C1 segment of cervical spinal cord (tissue), 14 donors: Measurements from ENCODE around the gene MT1M.
"Not testable (repeated sequence)": the region's sequence is repeated elsewhere in the genome, so short reads cannot be mapped to it uniquely, and the experiment has no call there.

Experiments used
- DNase-seq, 14 donors: peaks; one replicate each; lab custom pipeline; 2025; lab: John Stamatoyannopoulos, UW

The MT1M gene

DNA sequence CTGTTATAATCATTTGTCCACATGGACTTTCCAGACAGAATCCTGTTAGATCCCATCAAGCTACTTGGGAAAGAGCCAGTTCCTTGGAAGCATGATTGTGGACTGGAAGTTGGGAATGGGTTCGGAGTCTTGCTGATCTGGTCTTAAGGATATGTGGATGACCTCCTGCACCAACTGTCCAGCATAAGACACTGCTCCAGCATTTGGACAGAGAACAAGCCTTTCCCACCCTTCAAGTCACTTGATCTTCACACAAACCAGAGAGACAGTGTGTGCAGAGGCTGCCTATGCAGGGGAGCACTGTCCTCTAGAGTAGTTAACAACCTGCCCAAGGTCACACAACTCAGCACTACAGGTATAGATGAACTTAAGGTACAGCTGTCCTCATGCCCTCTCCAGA, 13.4 kb downstream of the MT1M start:
- DNase-seq, result no peak

DNA sequence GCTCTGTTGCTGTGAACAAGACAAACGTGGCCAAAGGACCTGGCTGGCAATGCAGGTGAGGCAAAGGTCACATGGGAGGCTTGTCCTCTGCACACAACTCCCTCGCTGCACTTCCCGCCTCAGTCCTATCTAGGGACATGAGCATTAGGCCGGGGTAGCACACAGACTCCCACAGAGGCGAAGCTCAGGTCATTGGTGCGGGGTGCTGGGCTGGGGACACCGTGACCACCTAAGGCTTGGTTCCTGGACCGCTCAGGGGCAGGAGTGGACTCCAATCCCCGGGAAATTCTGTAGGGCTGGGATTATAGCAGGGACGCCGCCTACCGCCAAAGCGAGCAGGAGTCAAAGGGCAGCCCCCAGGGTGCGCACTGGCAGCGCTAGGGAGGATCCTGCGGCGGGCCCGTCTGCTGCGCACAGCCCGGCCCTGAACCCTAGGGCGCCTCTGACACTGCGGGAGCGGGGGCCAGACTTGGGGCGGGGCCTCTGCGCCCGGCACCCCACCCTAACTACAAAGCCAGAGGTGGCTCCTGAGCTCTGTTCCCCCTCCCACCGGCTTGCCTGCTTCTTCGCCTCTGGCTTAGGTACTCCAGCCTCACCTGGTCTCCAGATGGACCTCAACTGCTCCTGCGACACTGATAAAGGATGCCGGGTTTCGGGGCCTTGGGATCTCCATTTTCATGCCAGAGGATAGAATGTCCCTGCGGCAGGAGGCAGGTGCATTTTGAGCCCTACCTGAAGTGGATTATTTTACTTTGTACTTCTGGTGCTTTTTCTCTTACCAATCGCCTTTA, 15.4 kb downstream of the MT1M start:
- DNase-seq, result no peak

DNA sequence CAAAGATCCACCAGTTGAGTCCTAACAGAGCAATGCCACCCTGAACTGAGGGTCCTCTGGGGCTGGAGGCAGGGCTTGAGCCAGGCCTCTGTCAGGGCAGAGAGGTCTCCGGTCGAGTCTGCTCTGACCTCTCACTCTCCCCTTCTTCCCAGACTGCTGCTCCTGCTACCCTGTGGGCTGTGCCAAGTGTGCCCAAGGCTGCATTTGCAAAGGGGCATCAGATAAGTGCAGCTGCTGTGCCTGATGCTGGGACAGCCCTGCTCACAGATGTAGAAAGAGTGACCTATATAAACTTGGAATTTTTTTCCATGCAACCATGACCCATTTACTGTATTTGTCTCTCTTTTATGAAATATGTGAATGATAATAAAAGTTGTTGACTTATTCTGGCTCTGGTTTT, 16.8 kb downstream of the MT1M start:
- DNase-seq, result no peak

DNA sequence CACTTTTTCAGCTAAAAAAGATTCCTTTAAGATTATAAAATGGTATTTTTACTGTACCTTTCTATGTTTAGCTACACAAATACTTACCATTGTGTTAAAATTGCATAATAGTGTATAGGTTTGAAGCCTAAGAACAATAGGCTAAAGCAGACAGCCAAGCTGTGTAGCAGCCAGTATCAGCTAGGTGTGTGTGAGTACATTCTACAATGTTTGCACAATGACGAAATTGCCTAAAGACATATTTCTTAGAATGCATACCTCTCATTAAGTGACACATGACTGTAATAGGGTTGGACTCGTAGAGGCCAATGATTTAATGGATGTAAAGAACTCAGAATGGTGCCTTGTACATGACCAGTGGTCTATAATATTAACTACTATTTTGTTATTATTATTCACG, 17.4 kb downstream of the MT1M start:
- DNase-seq, result no peak

DNA sequence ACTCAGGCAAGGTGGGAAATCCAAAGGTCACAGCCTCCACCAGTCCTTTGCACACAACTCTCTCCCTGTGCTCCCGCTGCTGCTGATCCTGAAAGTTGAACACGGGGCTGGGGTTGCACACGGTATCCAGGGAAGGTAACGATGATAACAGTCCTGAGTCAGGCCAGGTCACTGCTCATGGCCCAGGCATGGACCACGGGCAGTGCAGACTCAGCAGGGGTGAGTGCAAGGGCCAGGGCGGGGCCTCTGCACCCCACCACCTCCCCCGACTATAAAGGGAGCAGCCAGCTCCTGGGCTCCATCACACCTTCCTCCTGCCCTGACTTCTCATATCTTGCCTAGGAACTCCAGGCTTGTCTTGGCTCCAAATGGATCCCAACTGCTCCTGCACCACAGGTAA, 19.1 kb downstream of the MT1M start, which contains the start of gene MT1B:
MT1B (plus strand) TSS at position 301 of the 400 bp plus-strand sequence; CDS start at position 369, 68 bp downstream.
- no peak for DNase-seq

DNA sequence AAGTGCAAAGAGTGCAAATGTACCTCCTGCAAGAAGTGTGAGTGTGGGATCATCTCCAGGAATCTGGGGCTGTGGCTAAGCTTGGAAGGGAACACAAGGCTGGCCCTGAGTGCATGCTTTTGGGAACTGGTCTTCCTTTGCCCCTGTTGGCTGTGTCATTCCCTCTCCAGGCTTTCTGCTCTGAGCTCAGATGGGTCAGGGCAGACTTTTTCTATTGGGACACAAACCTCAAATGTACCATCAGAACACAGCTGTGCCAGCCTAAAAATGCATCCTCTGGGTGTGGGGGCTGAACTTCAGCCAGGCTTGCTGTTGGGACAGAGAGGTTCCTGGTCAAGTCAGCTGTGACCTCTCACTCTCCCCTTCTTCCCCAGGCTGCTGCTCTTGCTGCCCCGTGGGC, 20.1 kb downstream of the MT1M start:
- DNase-seq, result no peak

DNA sequence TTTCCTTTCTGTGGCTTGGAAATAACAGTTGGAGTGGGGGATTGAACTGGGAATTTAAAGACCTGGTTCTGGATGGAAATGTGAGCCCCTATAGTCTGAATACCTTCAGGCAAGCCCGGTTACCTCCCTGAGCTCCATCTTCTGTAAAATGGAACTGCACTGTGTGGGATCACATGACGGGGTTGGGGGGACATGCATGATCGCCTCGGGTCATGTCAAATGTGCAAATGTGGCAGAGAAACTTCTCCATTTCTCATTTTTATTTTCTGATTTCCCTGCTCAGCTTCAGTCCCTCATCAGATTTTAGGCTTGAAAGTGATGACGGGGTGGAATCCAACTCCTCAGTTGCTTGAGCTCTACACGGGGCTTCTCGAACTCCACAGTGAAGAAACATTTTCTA, 20.8 kb downstream of the MT1M start:
- DNase-seq, result no peak

DNA sequence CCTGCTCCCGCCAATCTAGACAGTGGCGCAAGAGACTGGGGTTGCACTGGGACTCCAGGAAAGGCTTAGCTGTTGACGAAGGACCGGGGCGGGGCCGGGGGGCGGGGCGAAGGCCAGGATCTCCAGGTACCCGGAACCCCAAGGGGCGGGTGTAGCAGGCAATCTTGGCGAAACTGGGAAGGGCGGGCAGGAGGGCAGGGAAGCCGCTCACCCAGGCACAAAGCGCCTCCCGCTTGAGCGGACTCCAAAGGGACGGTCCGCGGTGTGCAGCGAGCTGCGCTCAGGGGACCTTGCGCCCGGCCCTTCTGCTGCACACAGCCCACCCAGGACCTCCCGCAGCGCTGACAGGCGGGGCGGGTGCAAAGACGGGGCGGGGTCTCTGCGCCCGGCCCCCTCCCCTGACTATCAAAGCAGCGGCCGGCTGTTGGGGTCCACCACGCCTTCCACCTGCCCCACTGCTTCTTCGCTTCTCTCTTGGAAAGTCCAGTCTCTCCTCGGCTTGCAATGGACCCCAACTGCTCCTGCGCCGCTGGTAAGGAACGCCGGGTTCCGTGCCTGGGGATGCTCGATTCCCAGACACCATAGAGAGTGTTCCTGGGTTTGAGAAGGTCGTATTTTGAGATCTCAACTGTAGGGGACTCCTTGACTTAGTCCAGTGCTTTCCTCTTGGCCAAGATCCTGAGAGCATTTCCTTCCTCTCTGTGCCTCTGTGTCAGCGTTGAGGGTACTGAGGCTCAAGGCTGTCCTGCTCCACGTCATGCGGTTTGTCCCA, 25.3 kb downstream of the MT1M start, which contains the start of gene MT1F:
MT1F (plus strand) TSS at position 405 of the 772 bp plus-strand sequence; CDS start at position 505, 100 bp downstream.
- DNase-seq, result peak in 10 of 14 donors; percentile 15 to 90 (median 36)

DNA sequence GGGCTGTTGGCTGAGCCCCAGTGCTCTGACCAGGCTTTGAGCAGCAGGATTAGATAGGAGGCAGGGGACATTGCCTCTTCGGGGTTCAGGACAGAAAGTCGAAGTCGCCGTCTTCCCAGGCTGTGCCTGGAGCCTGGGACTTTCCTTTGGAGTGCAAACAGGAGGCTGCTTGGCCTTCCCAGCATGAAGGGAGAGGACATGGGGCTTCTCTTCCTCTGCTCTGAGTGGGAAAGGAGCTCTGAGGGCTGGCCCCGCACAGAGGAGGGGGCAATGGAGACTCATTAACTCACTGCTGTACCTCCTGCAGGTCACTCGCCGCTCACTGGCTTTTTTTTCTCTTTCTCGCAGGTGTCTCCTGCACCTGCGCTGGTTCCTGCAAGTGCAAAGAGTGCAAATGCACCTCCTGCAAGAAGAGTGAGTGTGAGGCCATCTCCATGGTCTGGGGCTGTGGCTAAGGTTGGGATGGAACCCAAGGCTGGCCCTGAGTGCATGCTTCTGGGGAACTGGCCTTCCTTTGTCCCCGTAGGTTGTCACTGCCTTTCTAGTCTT, 25.9 kb downstream of the MT1M start:
- no peak for DNase-seq

DNA sequence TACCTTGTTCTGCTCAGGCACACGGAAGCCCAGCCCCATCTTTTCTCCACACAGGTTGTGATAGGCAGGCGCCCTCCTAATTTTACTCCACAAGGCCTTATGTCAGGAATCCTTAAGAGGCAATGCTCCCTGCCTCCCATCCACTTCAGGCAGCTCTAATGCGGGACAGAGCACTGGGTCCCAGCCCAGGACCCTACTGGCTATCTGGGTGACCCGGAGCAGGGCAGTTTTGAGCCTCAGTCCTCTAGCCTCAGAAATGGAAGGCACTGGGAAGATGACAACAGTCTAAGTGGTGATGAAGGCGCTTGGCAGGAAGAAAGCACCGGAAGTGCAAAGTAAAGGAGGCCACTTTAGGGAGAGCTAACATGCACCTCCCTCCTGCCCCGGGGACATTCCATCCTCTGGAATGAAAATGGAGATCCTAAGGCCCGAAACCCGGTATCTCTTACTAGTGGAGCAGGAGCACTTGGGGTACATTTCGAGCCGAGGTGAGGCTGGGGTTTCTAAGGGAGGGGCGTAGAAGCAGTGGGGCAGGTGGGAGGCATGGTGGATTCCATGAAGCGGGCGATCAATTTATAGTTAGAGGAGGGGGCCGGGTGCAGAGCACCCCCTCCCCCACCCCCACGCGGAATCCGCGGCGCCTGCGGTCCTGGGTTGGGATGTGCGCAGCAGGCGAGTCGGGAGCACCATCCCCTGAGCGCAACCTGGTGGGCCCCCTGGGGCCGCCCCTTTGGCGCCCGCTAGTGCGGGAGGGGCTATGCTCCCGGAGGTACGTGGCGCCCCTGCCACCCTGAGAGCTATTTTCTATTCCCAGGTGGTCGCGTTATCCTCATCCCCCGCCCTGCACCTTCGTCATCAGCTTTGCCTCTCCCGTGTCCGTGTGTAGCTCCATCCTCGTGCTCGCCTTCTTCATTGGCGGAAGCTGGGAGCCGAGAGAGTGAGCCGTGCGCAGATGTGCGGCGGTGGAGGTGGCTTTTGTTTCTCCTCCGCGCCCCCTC, 30.2 kb downstream of the MT1M start:
- no peak for DNase-seq

DNA sequence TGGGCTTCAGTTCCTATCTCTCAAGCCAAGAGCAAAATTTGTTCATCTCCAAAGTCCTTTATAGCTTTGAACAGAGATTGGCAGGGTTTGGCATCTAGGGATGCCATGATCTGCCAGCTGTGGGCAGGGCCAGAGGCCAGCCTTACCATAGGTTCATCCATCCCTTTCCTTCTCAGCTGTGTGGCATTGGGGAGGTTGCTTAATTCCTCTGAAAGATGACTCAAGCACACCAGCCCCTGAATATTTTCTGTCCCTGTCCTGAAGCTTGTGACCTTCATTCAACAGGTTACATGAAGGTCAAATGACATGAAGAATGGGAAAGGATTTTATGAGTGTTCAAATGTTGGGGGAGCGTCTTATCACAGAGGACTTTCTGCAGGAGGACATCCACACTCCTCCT, 32.0 kb downstream of the MT1M start:
- DNase-seq, result no peak

DNA sequence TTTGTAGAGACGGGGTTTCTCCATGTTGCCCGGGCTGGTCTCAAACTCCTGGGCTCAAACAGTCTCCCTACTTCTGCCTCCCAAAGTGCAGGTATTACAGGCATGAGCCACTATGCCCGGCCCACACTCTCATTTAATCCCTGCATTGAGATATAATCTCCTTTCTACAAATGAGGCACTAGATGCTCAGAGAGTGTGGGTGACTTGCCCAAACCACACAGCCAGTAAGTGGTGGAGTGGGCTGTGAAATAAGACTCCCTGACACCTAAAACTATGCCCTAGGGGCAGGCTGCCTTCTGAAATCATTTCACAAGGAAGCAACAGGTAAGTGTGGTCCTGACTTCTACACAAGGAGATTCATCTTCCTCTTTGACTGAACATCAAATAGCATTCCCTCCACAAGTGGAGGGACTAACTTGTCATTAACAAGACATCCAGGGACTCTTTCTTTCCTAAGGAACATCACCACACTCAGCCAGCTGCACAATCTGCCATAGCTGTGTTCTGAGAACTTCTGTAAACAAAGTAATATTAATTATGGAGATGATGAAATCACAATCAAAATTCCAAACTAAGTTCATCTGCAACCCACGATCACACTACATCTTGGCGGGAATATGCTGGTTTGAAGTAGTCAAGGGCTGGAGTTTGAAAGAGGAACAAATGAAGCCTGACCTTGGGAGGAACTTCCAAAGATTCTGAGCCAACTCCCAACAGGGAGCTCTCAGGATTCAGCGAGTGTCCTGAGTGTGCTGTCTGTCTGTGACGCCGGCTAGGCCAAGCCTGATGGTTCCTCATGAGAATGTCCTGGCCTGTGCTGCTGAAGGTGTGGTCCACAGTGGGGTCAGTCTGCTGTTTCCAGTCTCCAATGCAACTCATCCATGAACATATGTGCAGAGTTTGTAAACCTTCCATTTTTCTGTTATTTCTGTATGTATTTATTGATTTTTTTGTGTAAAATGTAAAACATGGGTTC, 33.1 kb downstream of the MT1M start:
- not testable (repeated sequence) for DNase-seq

DNA sequence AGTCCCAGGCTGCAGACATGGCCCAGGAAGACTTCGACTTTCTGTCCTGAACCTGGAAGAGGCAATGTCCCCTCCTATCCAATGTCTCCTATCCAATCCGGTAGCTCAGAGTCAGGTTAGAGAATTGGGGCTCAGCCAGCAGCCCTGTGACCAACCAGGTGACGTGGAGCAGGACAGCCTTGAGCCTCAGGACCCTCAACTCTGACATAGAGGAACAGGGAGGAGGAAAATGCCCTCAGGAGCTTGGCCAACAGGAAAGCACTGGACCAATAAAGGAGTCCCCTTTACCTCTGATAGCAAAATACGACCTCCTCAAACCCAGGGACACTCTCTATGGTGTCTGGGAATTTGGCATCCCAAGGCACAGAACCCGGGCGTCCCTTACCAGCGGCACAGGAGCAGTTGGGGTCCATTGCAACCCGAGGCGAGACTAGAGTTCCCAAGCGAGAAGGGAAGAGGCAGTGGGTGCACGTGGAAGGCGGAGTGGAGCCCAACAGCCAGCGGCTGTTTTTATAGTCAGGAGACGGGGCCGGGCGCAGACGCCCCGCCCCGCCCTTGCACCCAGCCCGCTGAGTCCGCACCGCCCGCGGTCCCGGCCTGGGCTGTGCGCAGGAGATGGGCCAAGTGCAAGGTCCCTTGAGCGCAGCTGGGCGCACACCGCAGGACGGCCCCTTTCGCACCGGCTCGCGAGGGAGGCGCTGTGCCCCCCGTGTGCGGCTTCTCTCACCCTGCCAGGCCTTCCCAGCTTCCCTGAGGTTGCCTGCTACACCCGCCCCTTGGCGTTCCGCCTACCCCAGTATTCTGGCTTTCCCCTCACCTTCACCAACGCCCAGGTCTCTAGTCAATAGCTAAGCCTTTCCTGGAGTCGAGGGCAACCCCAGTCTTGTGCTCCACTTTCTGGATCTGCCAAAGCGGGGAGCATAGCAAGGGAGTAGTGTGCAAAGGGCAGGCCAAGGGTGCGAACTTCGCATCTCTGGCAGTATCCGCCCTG, 35.4 kb downstream of the MT1M start, which contains the start of gene MT1G:
MT1G (minus strand) TSS at position 485 of the 991 bp plus-strand sequence; CDS start at position 413, 72 bp downstream.
- peak in 3 of 14 donors; percentile 14 to 21 (median 21) for DNase-seq

DNA sequence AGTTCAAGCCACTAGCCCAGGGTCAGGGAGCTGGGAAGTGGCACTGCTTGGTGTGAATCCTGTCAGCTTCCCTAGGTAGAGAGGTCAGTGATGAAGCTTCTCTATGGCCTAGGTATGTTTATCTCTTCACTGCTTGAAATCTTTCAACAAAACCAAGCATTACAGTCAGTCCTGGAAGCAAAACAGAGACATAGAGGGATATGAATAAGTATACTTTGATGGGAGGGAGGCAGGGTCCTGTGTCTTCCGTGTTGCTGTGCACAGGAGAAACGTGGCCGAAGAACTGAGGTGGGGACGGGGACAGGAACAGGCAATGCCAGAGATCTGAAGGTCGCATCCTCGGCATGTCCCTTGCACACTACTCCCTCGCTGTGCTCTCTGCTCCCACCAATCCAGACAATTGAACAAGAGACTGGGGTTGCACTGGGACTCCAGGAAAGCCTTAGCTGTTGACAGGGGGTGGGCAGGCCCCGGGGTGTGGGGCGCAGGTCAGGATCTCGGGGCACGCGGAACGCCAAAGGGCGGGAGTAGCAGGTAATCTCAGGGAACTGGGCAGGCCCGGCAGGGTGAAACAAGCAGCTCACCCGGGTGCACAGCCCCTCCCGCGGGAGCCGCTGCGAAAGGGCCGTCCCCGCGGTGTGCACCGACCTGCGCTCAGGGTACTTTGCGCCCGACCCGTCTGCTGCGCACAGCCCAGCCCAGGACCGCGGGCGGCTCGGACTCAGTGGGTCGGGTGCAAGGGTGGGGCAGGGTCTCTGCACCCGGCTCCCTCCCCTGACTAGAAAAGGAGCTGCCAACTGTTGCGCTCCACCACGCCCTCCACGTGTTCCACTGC, 36.8 kb downstream of the MT1M start, which contains the start of gene MT1H:
MT1H (plus strand) TSS at position 810 of the 835 bp plus-strand sequence. CDS start 71 bp downstream, outside the sequence.
- DNase-seq, result no peak

DNA sequence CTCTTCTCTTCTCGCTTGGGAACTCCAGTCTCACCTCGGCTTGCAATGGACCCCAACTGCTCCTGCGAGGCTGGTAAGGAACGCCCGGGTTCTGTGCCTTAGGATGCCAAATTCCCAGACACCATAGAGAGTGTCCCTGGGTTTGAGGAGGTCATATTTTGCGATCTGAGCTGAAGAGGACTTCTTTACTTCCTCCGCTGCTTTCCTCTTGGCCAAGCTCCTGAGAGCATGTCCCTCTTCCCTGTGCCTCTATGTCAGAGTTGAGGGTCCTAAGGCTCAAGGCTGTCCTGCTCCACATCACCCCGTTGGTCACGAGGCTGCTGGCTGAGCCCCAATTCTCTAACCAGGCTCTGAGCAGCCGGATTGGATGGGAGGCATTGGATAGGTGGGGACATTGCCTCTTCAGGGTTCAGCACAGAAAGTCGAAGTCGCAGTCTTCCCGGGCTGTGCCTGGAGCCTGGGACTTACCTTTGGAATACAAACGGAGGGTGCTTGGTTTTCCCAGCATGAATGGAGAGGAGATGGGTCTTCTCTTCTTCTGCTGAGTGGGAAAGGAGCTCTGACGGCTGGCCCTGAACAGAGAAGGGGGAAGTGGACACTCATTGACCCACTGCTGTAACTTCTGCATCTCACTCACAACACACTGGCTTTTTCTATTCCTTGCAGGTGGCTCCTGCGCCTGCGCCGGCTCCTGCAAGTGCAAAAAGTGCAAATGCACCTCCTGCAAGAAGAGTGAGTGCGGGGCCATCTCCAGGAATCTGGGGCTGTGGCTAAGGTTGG, 37.6 kb downstream of the MT1M start:
- DNase-seq, result no peak

DNA sequence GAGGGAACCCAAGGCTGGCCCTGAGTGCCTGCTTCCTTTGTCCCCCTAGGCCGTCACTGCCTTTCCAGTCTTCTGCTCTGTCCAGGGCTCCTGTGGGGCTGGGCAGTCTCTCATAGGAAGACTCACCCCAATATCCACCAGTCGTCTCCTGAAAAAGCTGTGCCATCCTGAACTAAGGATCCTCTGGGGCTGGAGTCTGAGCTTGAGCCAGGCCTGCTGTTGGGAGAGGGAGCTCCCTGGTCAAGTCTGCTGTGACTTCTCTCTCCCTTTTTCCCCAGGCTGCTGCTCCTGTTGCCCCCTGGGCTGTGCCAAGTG, 38.1 kb downstream of the MT1M start:
- DNase-seq, result no peak

DNA sequence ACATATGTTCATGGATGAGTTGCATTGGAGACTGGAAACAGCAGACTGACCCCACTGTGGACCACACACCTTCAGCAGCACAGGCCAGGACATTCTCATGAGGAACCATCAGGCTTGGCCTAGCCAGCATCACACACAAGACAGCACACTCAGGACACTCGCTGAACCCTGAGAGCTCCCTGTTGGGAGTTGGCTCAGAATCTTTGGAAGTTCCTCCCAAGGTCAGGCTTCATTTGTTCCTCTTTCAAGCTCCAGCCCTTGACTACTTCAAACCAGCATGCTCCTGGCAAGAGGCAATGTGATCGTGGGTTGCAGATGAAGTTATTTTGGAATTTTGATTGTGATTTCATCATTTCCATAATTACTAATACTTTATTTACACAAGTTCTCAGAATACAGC, 39.2 kb downstream of the MT1M start:
- not testable (repeated sequence) for DNase-seq
